Urinary bladder (tissue), 4 donors: Measurements from ENCODE around the gene RBM38. TPM values are rescaled to one million over a fixed set of nuclear protein-coding genes. Genes with fewer than 3 reads are reported as not detected.

Experiments used
- DNase-seq: peaks from one replicate; pipeline ENCODE4 v3.0.0-alpha.2; 2015; ENCODE audit errors: extremely low spot score
- H3K27ac ChIP-seq: one replicate; pipeline ENCODE4 v1.5.1; 2013; ENCODE audit warnings: low read depth, mild to moderate bottlenecking, moderate library complexity
- H3K36me3 ChIP-seq: one replicate; pipeline ENCODE4 v1.6.1; 2013; ENCODE audit warnings: mild to moderate bottlenecking, moderate library complexity; ENCODE audit not compliant: insufficient read depth
- H3K4me1 ChIP-seq: one replicate; pipeline ENCODE4 v1.6.1; 2013; ENCODE audit warnings: mild to moderate bottlenecking, moderate library complexity; ENCODE audit not compliant: insufficient read depth
- H3K4me3 ChIP-seq: one replicate; pipeline ENCODE4 v1.5.1; 2013; ENCODE audit warnings: low read depth, low read length
- WGBS: extraction: QIAGEN DNeasy Blood & Tissue Kit; methylation state at CpG from one replicate; pipeline ENCODE4 v1.1.7; 2013; 5-methylcytosine and 5-hydroxymethylcytosine counted together
- polyA plus RNA-seq: library from polyadenylated mRNA; stranded (reverse); fragments of 200-250 nt; gene quantifications from one replicate; pipeline ENCODE4 v1.2.3, GENCODE V29; 2013
- total RNA-seq: library from RNA; depleted of rRNA; stranded (reverse); fragments of >200 nt; gene quantifications from one replicate; pipeline ENCODE4 v1.2.3, GENCODE V29; 2014
- donor health status: healthy with polysubstance abuse.
- donor health status: healthy.

The RBM38 gene
- total and polyA plus RNA-seq, 2 donors = 19.5 to 103 TPM

DNA sequence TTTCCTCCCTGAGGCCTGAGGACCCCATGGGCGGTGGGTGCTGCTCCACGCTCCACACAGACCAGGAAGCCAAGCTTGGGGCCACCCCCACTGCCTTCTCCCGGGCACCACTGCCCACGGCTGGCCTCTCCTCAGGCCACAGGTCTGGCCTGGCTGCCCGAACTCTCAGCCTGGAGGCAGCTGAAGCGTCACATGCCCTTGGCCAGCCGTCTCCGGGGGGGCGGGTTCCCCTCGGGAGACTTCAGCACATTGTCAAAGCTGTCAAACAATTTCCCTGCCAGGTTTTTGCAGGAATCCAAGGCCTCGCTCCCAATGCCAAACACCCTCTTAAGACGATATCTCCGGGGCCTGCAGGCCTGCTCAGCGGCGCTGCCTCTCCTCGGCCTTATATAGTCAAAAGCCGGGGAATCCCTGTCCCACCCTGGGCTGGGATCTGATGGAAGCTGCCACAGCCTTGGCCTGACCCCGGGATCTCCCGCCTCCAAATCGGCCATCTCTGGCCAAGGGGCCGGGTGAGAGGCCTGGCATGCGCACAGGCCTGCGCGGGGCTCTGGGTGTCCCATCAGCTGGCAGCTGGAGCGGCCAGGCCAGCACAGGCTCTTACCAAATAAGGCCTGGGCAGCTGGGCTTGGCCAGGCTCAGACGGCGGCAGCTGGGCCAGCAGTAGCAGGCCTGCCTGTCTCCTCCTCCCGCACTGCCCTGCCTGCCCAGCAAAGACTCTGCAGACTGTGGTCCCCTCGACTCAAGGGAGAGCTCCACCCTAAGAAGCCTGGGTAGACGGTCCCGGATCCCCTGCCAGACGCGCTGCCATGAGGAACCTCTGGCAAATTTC, 49.7 kb downstream of the RBM38 start:
- H3K27ac ChIP-seq = peak overlapping the region; percentile 24
- no peak overlapping the region for H3K4me3 ChIP-seq
- no peak for DNase-seq
- H3K4me1 ChIP-seq = no peaks in the 10 kb centered on the region
- H3K36me3 ChIP-seq = no peaks in the 10 kb centered on the region
- 18% methylated on average over 33 of the region's 33 CpGs for WGBS

DNA sequence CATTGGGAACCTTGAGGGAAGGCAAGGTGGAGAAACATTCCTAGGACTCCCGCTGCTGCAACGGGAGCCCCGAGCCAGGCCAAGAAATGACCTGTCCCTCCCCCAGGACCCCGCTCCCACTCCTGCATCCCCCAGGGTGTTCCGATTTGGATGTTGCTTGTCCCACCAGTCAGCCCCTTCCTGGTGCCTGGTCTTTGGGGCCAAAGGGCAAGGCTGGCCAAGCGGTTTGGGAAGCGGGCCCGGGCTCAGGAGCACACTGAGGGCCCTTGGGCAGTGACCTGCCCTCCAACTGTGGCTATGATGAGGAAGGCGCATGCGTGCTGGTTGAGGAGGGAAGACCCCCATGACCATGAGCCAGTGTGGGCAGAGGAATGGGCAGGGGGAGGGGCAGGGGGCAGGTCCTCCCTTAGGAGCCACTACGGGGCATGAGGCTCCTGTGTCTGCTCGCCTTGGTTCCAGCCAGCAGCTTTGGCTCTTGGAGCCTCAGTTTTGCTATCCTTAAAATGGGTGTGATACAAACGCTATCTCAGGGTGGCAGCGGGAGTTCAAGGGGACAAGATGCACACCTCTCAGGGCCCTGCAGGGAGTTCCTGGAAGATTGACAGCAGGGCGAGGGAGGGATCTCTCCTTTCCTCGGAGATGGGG, 50.4 kb downstream of the RBM38 start:
- H3K27ac ChIP-seq = no peak overlapping the region
- H3K4me3 ChIP-seq = no peak overlapping the region
- no peaks in the 10 kb centered on the region for H3K4me1 ChIP-seq
- no peaks in the 10 kb centered on the region for H3K36me3 ChIP-seq
- WGBS = 71% methylated on average over 16 of the region's 16 CpGs
- no peak for DNase-seq

DNA sequence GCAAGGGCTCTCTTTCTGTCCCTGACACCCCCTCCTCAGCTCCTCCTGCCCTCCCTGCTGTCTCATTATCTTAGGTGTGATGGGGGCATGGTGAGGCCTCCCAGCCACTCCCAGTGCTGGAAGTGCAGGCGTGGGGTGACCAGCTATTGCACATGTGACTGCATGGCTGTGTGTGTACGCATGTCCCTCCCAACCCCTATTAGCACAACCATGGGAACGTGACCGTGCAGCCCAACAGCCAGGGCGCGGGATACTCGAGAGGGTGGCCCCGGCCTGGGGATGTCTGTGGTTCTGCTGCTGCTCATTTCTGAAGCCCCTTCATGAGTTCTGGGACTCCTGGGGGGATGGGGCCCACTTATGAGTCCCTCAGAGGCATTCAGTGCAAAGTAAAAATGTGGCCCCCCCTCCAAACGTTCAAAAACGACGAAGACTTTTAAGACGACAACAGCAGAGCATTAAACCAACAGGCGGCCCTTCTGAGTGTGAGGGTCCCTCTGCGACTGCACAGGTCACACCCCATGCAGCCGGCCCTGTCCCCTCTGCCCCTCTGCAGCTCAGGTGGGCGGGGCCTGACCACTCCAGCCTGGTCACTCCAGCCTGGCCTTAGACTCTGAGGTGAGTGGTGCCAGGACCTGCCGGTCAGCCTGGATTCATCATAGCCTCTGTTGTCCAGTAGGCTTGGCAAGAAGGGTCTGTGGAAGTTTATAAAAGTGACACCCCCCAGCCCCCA, 51.1 kb downstream of the RBM38 start:
- 62% methylated on average over 17 of the region's 17 CpGs for WGBS
- no peaks in the 10 kb centered on the region for H3K4me1 ChIP-seq
- DNase-seq = no peak
- no peaks in the 10 kb centered on the region for H3K36me3 ChIP-seq
- no peak overlapping the region for H3K4me3 ChIP-seq
- no peak overlapping the region for H3K27ac ChIP-seq

DNA sequence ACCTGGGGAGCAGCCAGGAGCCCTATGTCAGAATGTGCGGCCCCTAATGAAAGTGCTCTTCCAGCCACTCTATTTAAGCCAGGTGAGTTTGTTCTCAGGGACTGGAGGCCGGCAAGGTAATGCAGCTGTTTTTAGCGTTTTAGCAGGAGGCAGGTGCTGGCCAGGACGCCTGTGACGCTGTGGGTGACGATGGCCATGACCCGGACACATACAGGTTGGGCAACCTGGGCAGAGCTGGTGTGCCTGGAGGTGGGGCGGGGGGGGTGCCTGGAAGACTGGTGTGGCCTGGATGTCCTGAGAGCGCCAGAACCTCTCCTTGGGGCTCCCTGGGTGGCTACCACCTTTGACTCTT, 51.7 kb downstream of the RBM38 start:
- no peaks in the 10 kb centered on the region for H3K4me1 ChIP-seq
- no peak overlapping the region for H3K4me3 ChIP-seq
- H3K27ac ChIP-seq = no peak overlapping the region
- no peak for DNase-seq
- 79% methylated on average over 9 of the region's 9 CpGs for WGBS
- H3K36me3 ChIP-seq = no peaks in the 10 kb centered on the region

DNA sequence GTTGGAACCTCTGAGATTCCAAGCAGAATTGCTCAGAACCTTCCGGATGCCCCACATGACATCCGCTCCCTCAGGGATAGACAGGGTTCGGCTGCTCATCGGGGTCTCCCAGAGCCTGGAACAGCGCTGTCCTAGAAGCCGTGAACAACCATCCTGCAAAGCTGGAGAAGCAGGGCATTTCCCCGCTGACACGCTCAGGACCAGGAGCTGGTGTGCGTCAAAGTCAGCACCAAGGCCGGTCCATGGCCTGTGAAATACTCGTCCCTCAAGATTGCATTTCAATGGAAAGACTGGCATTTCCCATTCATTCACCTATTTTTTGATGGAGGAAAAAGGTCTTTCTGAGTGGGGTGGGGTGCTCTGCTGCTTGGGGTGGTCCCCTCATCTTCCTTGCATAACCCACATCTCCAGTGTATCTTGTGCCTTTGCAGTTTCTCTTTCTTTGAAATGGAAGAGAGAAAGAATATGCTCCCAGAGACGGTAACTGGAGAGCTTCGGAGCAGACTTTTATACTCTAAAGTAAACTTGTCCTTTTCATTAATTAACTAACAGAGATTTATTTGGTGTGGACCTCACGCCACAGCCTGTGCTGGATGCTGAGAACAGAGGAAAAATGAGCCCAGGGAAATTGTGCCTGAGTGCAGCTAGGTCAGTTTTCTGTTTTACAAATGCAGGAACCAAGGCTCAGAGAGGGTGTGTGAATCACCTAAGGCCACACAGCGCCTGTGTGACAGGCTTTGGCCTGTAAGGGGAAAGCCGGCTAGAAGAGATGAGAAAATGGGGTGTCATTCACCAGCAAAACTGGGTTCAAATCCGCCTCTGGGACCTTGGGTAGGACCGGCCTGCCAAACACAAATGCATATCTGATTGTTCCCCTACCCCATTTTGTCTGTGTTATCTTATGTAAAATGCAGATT, 52.4 kb downstream of the RBM38 start:
- WGBS = 70% methylated on average over 18 of the region's 18 CpGs
- DNase-seq = no peak
- H3K4me3 ChIP-seq = no peak overlapping the region
- H3K36me3 ChIP-seq = no peaks in the 10 kb centered on the region
- H3K4me1 ChIP-seq = no peaks in the 10 kb centered on the region
- no peak overlapping the region for H3K27ac ChIP-seq

DNA sequence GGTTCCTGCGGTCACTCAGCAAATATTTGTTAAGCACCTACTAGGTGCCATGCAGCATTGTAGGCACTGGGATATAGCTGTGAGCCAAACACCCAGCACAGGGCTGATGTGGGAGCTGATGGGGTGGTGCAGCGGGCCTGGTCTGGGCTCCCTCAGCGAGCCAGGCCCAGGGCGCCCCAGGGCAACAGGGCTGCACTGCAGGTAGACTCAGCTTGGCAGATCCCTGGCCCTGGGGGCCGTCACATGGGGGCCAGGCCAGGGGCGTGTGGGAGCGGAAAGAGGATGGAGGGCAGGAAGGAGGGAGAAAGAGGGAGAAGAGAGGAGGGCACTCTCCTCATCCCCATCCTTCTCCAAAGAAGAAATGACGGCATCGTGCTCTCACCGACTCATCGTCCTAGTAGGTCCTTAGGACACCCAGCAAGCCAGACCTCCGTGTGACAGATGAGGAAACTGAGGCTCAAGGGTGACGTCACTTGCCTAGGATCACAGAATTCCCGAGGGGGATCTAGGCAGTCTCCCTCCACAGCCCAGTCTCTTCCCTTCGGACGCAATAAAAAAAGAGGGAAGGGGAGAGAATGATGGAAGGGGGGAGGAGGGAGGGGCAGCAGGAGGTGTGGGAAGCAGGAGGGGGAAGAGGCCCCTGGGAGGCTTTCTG, 53.3 kb downstream of the RBM38 start:
- no peak for DNase-seq
- 72% methylated on average over 16 of the region's 16 CpGs for WGBS
- Histone ChIP-seq H3K4me3 (no peak overlapping the region), H3K4me1 (no peaks in the 10 kb centered on the region), H3K36me3 (no peaks in the 10 kb centered on the region), H3K27ac (no peak overlapping the region)

DNA sequence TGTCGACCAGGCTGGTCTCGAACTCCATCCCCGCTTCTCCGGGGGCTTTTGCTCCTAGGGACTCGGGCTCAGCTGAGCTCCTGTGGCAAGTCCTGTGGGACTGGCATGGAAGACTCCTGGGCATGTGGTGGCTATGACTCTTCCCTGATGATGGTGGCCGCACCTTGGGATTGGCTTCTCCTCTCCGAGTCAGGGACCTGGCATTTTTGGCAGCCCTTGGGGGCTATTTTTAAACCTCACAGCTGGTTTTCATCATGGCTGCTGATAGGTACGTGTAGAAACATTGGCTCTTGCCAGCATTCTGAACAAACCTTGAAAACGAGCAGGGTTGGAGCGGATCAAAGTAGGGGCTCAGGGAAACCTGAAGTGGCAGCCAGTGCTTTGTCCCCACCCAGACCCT, 54.1 kb downstream of the RBM38 start:
- H3K4me3 ChIP-seq = no peak overlapping the region
- no peaks in the 10 kb centered on the region for H3K36me3 ChIP-seq
- WGBS = 43% methylated on average over 10 of the region's 10 CpGs
- no peak overlapping the region for H3K27ac ChIP-seq
- no peak for DNase-seq
- H3K4me1 ChIP-seq = no peaks in the 10 kb centered on the region

DNA sequence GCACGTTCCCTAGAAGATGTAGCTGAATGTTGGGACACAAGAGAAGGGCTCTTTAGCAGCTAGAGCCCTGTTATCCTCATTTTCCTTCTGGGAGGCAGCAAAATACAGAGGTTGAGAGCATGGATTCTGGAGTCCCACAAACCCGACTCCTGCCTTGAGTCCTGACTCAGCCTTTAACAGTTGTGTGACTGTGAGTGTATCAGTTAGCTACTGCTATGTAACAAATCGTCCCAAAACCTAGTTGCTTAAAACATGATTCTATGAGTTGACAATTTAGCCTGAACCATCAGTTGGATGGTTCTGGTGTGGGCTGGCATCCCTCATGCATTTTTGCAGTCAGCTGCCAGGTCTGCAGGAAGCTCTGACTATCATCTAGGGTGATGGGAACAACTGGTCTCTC, 54.6 kb downstream of the RBM38 start:
- Histone ChIP-seq H3K4me1 (no peaks in the 10 kb centered on the region), H3K36me3 (no peaks in the 10 kb centered on the region)
- no peak for DNase-seq

DNA sequence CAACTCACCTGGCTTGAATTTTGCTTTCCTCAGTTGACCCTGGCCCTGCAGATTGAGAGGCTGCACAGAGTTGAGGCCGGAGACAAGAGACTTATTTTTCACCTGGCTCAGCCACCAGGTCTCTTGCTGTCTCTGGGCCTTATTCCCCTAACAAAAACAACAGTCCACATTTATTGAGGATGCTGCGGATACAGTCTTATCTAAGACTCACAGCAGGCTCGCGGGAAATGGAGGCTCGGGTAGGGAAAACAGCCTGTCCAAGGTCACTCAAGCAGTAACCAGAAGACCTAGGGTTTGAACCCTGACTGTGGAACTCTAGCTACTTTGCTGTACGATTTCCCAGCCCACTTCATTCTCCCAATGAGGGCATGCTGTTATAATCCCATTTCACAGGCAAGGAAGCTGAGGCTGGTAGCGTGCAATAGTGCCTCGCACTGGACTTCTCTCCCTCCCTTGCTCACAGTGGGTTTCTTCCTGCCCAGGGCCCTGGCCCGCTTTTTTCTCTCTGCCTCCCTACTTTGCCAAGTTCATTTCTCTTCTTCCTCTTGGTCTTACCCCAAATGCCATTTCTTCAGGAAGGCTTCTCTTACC, 57.7 kb downstream of the RBM38 start:
- H3K4me3 ChIP-seq = no peak overlapping the region
- H3K4me1 ChIP-seq = no peaks in the 10 kb centered on the region
- H3K27ac ChIP-seq = no peak overlapping the region
- no peak for DNase-seq
- H3K36me3 ChIP-seq = no peaks in the 10 kb centered on the region
- WGBS = 90% methylated on average over 9 of the region's 9 CpGs

More for the DNA sequence above, 54.6 kb downstream of the RBM38 start:
- no peak overlapping the region for H3K27ac ChIP-seq
- 68% methylated on average over 3 of the region's 3 CpGs for WGBS
- H3K4me3 ChIP-seq = no peak overlapping the region

DNA sequence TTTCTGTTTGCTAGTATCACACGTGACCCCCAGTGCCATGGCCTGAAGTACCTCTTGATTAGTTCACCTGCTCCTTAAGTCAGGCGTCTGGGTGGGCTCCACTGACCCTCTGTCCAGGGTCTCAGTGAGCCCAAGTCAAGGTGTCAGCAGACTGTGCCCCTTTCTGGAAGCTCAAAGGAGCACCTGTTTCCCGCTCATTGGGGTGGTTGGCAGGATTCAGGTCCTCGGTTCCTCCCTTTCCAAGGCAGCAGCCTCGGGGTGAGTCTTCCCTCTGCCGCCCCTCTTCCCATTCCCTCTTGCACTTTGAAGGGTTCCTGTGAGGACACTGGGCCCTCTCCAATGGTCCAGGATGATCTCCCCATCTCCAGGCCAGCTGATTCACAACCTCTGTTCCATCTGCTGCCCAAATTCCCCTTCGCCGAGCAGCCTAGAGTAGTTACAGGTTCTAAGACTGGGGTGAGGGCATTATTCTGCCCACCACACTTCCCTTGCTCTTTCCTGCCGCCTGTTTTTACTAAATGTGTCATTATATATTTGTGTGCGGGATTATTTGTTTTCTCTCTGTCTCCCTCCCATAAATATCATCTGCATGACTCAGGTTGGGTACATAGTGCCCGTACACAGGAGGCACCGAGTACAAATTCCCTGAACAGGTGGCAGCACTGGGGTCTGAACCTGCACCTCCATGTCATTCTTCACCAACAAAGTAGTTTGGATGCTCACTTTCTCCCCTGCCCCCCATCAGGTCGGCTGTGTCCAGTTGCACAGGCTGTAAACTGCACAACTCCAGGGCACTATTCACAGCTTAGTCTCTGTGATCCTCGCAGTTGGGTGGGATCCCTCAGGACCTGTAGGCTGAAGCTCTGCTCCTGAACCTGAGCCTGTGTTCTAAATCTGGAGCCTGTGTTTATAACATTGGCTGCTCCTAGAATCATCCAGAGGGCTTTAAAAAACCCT, 58.5 kb downstream of the RBM38 start:
- DNase-seq = no peak
- Histone ChIP-seq H3K4me3 (no peak overlapping the region), H3K4me1 (no peaks in the 10 kb centered on the region), H3K36me3 (no peaks in the 10 kb centered on the region), H3K27ac (no peak overlapping the region)
- WGBS = 80% methylated on average over 14 of the region's 14 CpGs

DNA sequence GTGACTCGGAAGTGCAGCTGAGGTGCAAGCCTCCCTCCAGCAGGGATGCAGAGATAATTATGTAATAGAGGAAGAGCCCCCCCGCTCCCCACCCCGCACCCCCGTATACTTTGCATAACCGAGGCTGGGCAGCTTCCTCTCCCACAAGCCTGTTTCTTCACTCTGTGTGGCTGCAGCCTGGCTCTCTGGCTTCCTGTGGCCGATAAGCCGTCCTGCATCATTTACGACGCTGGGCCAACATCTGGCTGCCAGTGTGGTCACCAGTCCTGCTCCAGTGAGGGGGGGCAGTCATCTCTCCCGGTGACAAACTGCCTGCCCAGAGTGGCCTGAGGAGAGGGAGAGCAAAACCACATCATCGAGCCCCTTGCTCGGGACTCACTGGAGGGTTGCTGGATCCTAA, 59.2 kb downstream of the RBM38 start:
- WGBS = 15% methylated on average over 12 of the region's 12 CpGs
- H3K4me1 ChIP-seq = no peaks in the 10 kb centered on the region
- H3K36me3 ChIP-seq = no peaks in the 10 kb centered on the region
- no peak overlapping the region for H3K27ac ChIP-seq
- DNase-seq = no peak
- H3K4me3 ChIP-seq = no peak overlapping the region

DNA sequence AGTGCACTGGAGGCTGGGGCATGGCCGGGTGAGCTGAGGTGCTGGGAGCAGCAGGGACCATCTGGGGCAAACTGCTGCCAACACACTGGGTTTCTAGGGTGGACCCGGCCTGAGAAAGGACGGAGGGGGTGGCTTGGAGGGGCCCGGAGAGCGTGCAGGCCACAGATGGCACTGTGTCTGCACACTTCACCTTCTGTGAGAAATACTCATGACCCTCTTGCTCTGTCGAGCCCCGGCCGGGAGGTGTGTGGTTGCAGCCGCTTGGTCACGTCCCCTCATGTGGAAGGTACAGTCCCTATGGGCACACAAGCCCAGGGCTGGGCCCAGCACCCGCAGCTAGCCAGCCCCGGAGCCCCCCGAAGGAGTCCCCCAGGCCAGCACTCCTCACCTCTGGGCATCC, 59.7 kb downstream of the RBM38 start:
- no peaks in the 10 kb centered on the region for H3K36me3 ChIP-seq
- no peak overlapping the region for H3K4me3 ChIP-seq
- DNase-seq = no peak
- no peak overlapping the region for H3K27ac ChIP-seq
- 58% methylated on average over 13 of the region's 13 CpGs for WGBS
- no peaks in the 10 kb centered on the region for H3K4me1 ChIP-seq
